GM12878 (cell line): Measurements from ENCODE around the gene TMOD3. TPM values are rescaled to one million over a fixed set of nuclear protein-coding genes. Genes with fewer than 3 reads are reported as not detected.

Experiments
- ATAC-seq: fragments of 200-7000 bp; cut with Tn5 transposase; 3 replicates; pipeline ENCODE4 v1.9.1; 2020; ENCODE audit warnings: mild to moderate bottlenecking, moderate library complexity
- BruUV-seq: library from RNA; stranded (reverse); fragments of 400-500 nt; replicated peaks from 2 replicates; lab custom pipeline; 2021; lab: Mats Ljungman, UMichigan
- CTCF ChIA-PET: fragments of 300-600 bp; sonication (Branson Sonifier 250); formaldehyde crosslinking; extraction: SDS; loops from one replicate; lab custom pipeline; 2021; ENCODE audit warnings: inconsistent platforms; lab: Yijun Ruan, JAX
- POLR2A ChIA-PET: fragments of 350-600 bp; formaldehyde crosslinking; extraction: SDS; loops from one replicate; lab custom pipeline; 2021; ENCODE audit warnings: inconsistent platforms; lab: Charles Lee
- RAD21 ChIA-PET: fragments of 300-600 bp; sonication (Branson Sonifier 250); formaldehyde crosslinking; loops from one replicate; lab custom pipeline; 2023; ENCODE audit warnings: antibody characterized with exemption; ENCODE audit not compliant: unreplicated experiment; lab: Charles Lee
- SMC1A ChIA-PET: fragments of 300-600 bp; sonication (Branson Sonifier 250); formaldehyde crosslinking; loops from one replicate; lab custom pipeline; 2023; ENCODE audit not compliant: unreplicated experiment, uncharacterized antibody; lab: Charles Lee
- DNase-seq: peaks from one replicate; pipeline ENCODE4 v3.0.0-alpha.2; 2011; ENCODE audit warnings: low read depth, low spot score
- FAIRE-seq: peaks from 3 replicates; lab custom pipeline; 2011; peaks lifted over from hg19 to GRCh38; lab: Jason Lieb, UNC
- H2AFZ ChIP-seq: 2 replicates; pipeline ENCODE4 v1.6.0; 2011; ENCODE audit warnings: low read depth, low read length, control low read depth; ENCODE audit not compliant: control insufficient read depth
- H3K27ac ChIP-seq: 2 replicates; pipeline ENCODE4 v1.5.1; 2011; ENCODE audit warnings: control low read depth; ENCODE audit not compliant: control insufficient read depth, insufficient read depth
- H3K27me3 ChIP-seq, 2 experiments: replicated peaks in 1 of 2; 2 replicates each; pipeline versions ENCODE4 v1.6.0 to v1.6.1; 2011; ENCODE audit warnings: low read length in 1 of 2; ENCODE audit not compliant: control insufficient read depth in 2 of 2, insufficient read depth in 2 of 2
- H3K36me3 ChIP-seq, 2 experiments: 2 replicates each; pipeline ENCODE4 v1.5.1; 2011; ENCODE audit warnings: low read length in 1 of 2; ENCODE audit not compliant: control insufficient read depth in 2 of 2, insufficient read depth in 2 of 2
- H3K4me1 ChIP-seq: 2 replicates; pipeline ENCODE4 v1.6.1; 2011; ENCODE audit warnings: mild to moderate bottlenecking, low read length, moderate library complexity, mixed read lengths; ENCODE audit not compliant: control insufficient read depth, insufficient read depth
- H3K4me2 ChIP-seq: 2 replicates; pipeline ENCODE4 v1.6.0; 2011; ENCODE audit warnings: control low read depth; ENCODE audit not compliant: control insufficient read depth, insufficient read depth
- H3K4me3 ChIP-seq: fragments of 200-600 bp; sonication (generic); 2 replicates; pipeline ENCODE4 v1.5.1; 2016
- H3K79me2 ChIP-seq: 2 replicates; pipeline ENCODE4 v1.6.0; 2011; ENCODE audit warnings: low read length; ENCODE audit not compliant: control insufficient read depth, insufficient read depth
- H3K9ac ChIP-seq: 2 replicates; pipeline ENCODE4 v1.8.0; 2011; ENCODE audit warnings: low read length, control low read depth, mixed read lengths; ENCODE audit not compliant: control insufficient read depth, insufficient read depth
- H3K9me3 ChIP-seq: replicated peaks from 3 replicates; pipeline ENCODE4 v1.5.1; 2011; ENCODE audit warnings: mild to moderate bottlenecking, low read length; ENCODE audit not compliant: control insufficient read depth, insufficient read depth
- H4K20me1 ChIP-seq: 2 replicates; pipeline ENCODE4 v1.6.0; 2011; ENCODE audit not compliant: control insufficient read depth, insufficient read depth
- ASH2L ChIP-seq: fragments of 300-600, 200-600 bp; sonication (generic); IDR thresholded peaks from 2 replicates; pipeline ENCODE4 v1.6.1; 2017; ENCODE audit warnings: low read depth, mild to moderate bottlenecking, borderline replicate concordance
- CBFB ChIP-seq: IDR thresholded peaks from 2 replicates; pipeline ENCODE4 v1.6.1; 2016; ENCODE audit warnings: antibody characterized with exemption, low read depth
- CHD4 ChIP-seq: fragments of 200-600 bp; sonication (generic); IDR thresholded peaks from 2 replicates; pipeline ENCODE4 v1.6.1; 2016; ENCODE audit warnings: mild to moderate bottlenecking
- ESRRA ChIP-seq: IDR thresholded peaks from 2 replicates; pipeline ENCODE4 v1.6.1; 2012; ENCODE audit warnings: mild to moderate bottlenecking, low read length, improper control_type of control experiment
- FOXM1 ChIP-seq: IDR thresholded peaks from 2 replicates; pipeline ENCODE4 v1.6.1; 2012; ENCODE audit warnings: low read depth, mild to moderate bottlenecking, inconsistent platforms, low read length, moderate library complexity
- SIN3A ChIP-seq: IDR thresholded peaks from 2 replicates; pipeline ENCODE4 v1.6.1; 2012; ENCODE audit warnings: low read depth, low read length, improper control_type of control experiment
- SMAD1 ChIP-seq: fragments of 450-650 bp; IDR thresholded peaks from 2 replicates; pipeline ENCODE4 v1.6.1; 2018; ENCODE audit warnings: mild to moderate bottlenecking, low read depth; ENCODE audit not compliant: partially characterized antibody
- SMARCA5 ChIP-seq: fragments of 450-650 bp; IDR thresholded peaks from 2 replicates; pipeline ENCODE4 v1.6.1; 2017; ENCODE audit warnings: mild to moderate bottlenecking
- WRNIP1 ChIP-seq: IDR thresholded peaks from 2 replicates; pipeline ENCODE4 v1.6.1; 2011; ENCODE audit warnings: low read depth, low read length, improper control_type of control experiment, borderline replicate concordance
- YY1 ChIP-seq: IDR thresholded peaks from 2 replicates; pipeline ENCODE4 v1.6.1; 2011; ENCODE audit warnings: low read depth, mild to moderate bottlenecking, low read length
- ZBED1 ChIP-seq: IDR thresholded peaks from 2 replicates; pipeline ENCODE4 v1.6.1; 2016; ENCODE audit warnings: borderline replicate concordance
- ZNF217 ChIP-seq: fragments of 450-650 bp; IDR thresholded peaks from 2 replicates; pipeline ENCODE4 v1.6.1; 2017; ENCODE audit warnings: antibody characterized with exemption, mild to moderate bottlenecking
- WGBS: methylation state at CpG from one replicate; pipeline ENCODE4 v1.1.6; 2016; ENCODE audit warnings: low lambda C conversion rate; ENCODE audit not compliant: insufficient replicate concordance, insufficient coverage; ENCODE audit errors: missing lambda C conversion rate; 5-methylcytosine and 5-hydroxymethylcytosine counted together
- in situ Hi-C: fragments of 300-500 bp; cut with MboI; formaldehyde crosslinking; loops from 9 replicates; pipeline ENCODE4 v1.14.3; 2018; ENCODE audit warnings: mixed read lengths
- intact Hi-C: fragments of 100-400 bp; cut with micrococcal nuclease; formaldehyde crosslinking; loops from one replicate; pipeline ENCODE4 v1.14.2; 2022; ENCODE audit not compliant: unreplicated experiment
- polyA plus RNA-seq, 11 experiments: library from polyadenylated mRNA; depleted of rRNA in 4 of 11; unstranded in 6 of 11; stranded (reverse) in 5 of 11; fragments of >200 nt; fragmentation: Nextera tagmentation in 4 of 11; fragmentation: Illumina TruSeq in 1 of 11; extraction: Ambion mirVana in 4 of 11; extraction: Trizol in 1 of 11; gene quantifications; 1 replicate in 1 of 11; 2 replicates in 10 of 11; pipeline versions ENCODE4 v1.2.1 to v1.2.3, GENCODE V29; 2011 to 2016; ENCODE audit warnings: inconsistent platforms in 2 of 11, missing spikeins in 2 of 11, low read depth in 1 of 11
- total RNA-seq, 4 experiments: library from RNA; depleted of rRNA in 3 of 4; stranded (reverse); fragments of >200 nt in 3 of 4; fragmentation: Illumina TruSeq in 1 of 4; extraction: Trizol in 1 of 4; gene quantifications; 2 replicates each; pipeline versions ENCODE4 v1.2.1 to v1.2.3, GENCODE V29; 2013 to 2021
- TF ChIP-seq, protein P1 (sequence below): IDR thresholded peaks from 2 replicates; pipeline ENCODE4 v1.6.1; 2012; ENCODE audit warnings: low read depth, low read length, improper control_type of control experiment
- TF ChIP-seq, protein P2 (sequence below): fragments of 450-650 bp; IDR thresholded peaks from 2 replicates; pipeline ENCODE4 v1.6.1; 2017; ENCODE audit warnings: borderline replicate concordance
- TF ChIP-seq, protein P3 (sequence below): fragments of 450-650 bp; IDR thresholded peaks from 2 replicates; pipeline ENCODE4 v1.6.1; 2017; ENCODE audit warnings: antibody characterized with exemption, mild to moderate bottlenecking, moderate library complexity
- TF ChIP-seq, protein P4 (sequence below): fragments of 450-650 bp; IDR thresholded peaks from 2 replicates; pipeline ENCODE4 v1.6.1; 2014; ENCODE audit warnings: mild to moderate bottlenecking

TMOD3 gene
- total and polyA plus RNA-seq, 10 of the 15 experiments (the other 5 are each of a cell fraction or from before 2014, with no cell fraction given): 5.2 to 39.4 (median 22.5) TPM

DNA sequence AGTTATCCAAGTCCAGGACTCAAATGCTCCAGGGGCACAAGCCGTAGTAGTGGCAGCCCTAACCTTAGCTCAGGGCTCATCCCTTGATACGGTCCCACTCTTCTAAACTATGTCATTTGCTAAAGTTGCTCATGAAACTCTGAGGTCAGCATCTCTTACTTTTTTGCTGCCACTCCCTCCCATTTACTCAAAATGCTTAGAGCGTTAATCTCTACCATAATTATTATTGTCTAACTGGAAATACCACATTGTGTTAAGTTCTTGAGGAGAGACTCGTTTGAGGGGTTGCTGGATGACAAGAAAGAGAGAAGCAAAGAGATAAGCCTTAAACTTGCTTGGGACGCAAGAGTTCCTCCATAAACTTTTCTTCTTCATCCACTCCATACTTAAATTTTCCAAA, 26.9 kb upstream of the TMOD3 start:
- Histone ChIP-seq H3K4me2 (no peak overlapping the region), H3K4me3 (no peak overlapping the region), H3K27ac (no peak overlapping the region), H3K9ac (no peak overlapping the region), H3K9me3 (no peaks in the 10 kb centered on the region), H3K36me3 (no peaks in the 10 kb centered on the region), H2AFZ (no peak overlapping the region), H3K4me1 (no peaks in the 10 kb centered on the region; the same call in 1 of the 2 replicates), H3K79me2 (no peaks in the 10 kb centered on the region), H4K20me1 (no peaks in the 10 kb centered on the region), H3K27me3 (no peaks in the 10 kb centered on the region)
- SMC1A ChIA-PET: interaction anchor here (0.9 to 1.0 kb wide), 3 partner anchors 40 to 153 kb away, joined by 3 to 4 read pairs (median 3); no protein-coding TSS in a partner anchor
- FAIRE-seq: no peak
- POLR2A ChIA-PET: no interaction called here
- no TSS peak for BruUV-seq
- no peak for ATAC-seq
- TF ChIP-seq WRNIP1 (no peak), ZBED1 (no peak), ZNF217 (no peak), YY1 (no peak), CHD4 (no peak), SMARCA5 (no peak), ESRRA (no peak), SMAD1 (no peak), SIN3A (no peak), FOXM1 (no peak), CBFB (no peak), ASH2L (no peak)
- TF ChIP-seq, protein P1, sequence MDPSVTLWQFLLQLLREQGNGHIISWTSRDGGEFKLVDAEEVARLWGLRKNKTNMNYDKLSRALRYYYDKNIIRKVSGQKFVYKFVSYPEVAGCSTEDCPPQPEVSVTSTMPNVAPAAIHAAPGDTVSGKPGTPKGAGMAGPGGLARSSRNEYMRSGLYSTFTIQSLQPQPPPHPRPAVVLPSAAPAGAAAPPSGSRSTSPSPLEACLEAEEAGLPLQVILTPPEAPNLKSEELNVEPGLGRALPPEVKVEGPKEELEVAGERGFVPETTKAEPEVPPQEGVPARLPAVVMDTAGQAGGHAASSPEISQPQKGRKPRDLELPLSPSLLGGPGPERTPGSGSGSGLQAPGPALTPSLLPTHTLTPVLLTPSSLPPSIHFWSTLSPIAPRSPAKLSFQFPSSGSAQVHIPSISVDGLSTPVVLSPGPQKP: no peak
- TF ChIP-seq, protein P2, sequence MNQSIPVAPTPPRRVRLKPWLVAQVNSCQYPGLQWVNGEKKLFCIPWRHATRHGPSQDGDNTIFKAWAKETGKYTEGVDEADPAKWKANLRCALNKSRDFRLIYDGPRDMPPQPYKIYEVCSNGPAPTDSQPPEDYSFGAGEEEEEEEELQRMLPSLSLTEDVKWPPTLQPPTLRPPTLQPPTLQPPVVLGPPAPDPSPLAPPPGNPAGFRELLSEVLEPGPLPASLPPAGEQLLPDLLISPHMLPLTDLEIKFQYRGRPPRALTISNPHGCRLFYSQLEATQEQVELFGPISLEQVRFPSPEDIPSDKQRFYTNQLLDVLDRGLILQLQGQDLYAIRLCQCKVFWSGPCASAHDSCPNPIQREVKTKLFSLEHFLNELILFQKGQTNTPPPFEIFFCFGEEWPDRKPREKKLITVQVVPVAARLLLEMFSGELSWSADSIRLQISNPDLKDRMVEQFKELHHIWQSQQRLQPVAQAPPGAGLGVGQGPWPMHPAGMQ: no peak
- TF ChIP-seq, protein P3, sequence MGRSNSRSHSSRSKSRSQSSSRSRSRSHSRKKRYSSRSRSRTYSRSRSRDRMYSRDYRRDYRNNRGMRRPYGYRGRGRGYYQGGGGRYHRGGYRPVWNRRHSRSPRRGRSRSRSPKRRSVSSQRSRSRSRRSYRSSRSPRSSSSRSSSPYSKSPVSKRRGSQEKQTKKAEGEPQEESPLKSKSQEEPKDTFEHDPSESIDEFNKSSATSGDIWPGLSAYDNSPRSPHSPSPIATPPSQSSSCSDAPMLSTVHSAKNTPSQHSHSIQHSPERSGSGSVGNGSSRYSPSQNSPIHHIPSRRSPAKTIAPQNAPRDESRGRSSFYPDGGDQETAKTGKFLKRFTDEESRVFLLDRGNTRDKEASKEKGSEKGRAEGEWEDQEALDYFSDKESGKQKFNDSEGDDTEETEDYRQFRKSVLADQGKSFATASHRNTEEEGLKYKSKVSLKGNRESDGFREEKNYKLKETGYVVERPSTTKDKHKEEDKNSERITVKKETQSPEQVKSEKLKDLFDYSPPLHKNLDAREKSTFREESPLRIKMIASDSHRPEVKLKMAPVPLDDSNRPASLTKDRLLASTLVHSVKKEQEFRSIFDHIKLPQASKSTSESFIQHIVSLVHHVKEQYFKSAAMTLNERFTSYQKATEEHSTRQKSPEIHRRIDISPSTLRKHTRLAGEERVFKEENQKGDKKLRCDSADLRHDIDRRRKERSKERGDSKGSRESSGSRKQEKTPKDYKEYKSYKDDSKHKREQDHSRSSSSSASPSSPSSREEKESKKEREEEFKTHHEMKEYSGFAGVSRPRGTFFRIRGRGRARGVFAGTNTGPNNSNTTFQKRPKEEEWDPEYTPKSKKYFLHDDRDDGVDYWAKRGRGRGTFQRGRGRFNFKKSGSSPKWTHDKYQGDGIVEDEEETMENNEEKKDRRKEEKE: no peak
- TF ChIP-seq, protein P4, sequence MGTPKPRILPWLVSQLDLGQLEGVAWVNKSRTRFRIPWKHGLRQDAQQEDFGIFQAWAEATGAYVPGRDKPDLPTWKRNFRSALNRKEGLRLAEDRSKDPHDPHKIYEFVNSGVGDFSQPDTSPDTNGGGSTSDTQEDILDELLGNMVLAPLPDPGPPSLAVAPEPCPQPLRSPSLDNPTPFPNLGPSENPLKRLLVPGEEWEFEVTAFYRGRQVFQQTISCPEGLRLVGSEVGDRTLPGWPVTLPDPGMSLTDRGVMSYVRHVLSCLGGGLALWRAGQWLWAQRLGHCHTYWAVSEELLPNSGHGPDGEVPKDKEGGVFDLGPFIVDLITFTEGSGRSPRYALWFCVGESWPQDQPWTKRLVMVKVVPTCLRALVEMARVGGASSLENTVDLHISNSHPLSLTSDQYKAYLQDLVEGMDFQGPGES: no peak
- WGBS: 94% methylated on average over 5 of the region's 5 CpGs
- intact Hi-C loops: no loop called here
- in situ Hi-C loops: no loop called here
- CTCF ChIA-PET: interaction anchor here (1.0 to 1.3 kb wide), 3 partner anchors 24 to 152 kb away, joined by 3 to 4 read pairs (median 4); no protein-coding TSS in a partner anchor
- RAD21 ChIA-PET: interaction anchor here (0.6 kb wide), 1 partner anchor 40 kb away, joined by 3 read pairs; no protein-coding TSS in a partner anchor
- no peak for DNase-seq
